ENCODE measurements around the gene MINK1.

GRCh38 chr17:4945176-4945943 is 112.2 kb downstream of the MINK1 start:
- TF ChIP-seq EZH2 (IDR thresholded peaks at IDR 0.05; ENCODE audit: borderline replicate concordance, insufficient read depth, low read depth, low read length, poor library complexity, severe bottlenecking): no peak
- TF ChIP-seq CTCF (IDR thresholded peaks at IDR 0.05): no peak
